ENCODE results near the gene PIGT. TPM values are rescaled to one million over a fixed set of nuclear protein-coding genes. Genes with fewer than 3 reads are reported as not detected.

The PIGT gene
- polyA plus RNA-seq, 1 of the 3 experiments (the other 2 are of a cell fraction) = 144 TPM

GRCh38 chr20:45452238-45452637 is 36.3 kb downstream of the PIGT start (continued):
- TF ChIP-seq PBX3 (IDR thresholded peaks at IDR 0.05) (no peak), ELF1 (IDR thresholded peaks at IDR 0.05) (no peak), MEF2A (IDR thresholded peaks at IDR 0.05; ENCODE audit: borderline replicate concordance, low read depth) (no peak), TCF12 (IDR thresholded peaks at IDR 0.05) (no peak)

- Histone ChIP-seq H4K20me1 (ENCODE audit: insufficient read depth) (no peaks in the 10 kb centered on the region), H3K79me2 (ENCODE audit: insufficient read depth) (no peaks in the 10 kb centered on the region), H2AFZ (ENCODE audit: low read depth) (no peak overlapping the region), H3K36me3 (replicated peaks in 1 of 2; ENCODE audit: control insufficient read depth in 1 of 2, insufficient read depth in 2 of 2, low read length in 1 of 2) (no peaks in the 10 kb centered on the region), H3K4me1 (ENCODE audit: control insufficient read depth in 1 of 2, insufficient read depth in 2 of 2, low read depth in 1 of 2, low read length in 1 of 2) (no peaks in the 10 kb centered on the region), H3K4me2 (no peak overlapping the region), H3F3A (replicated peaks; ENCODE audit: insufficient read depth) (no peaks in the 10 kb centered on the region), H3K9me3 (no peaks in the 10 kb centered on the region), H3K9me2 (no peaks in the 10 kb centered on the region), H3K27me3 (ENCODE audit: insufficient read depth) (peaks cover 17% of the 10 kb centered on the region; the same call in 1 of the 2 replicates), H3K4me3 (ENCODE audit: low read depth in 2 of 2, low read length in 1 of 2) (no peak overlapping the region), H3K27ac (ENCODE audit: low read depth in 2 of 2, low read length in 1 of 2) (no peak overlapping the region), H3K9ac (no peak overlapping the region)
- DNase-seq = no peak
- 25% methylated on average over 4 of the region's 4 CpGs for WGBS (ENCODE audit: low lambda C conversion rate)
- CTCF ChIA-PET = interaction anchor here (0.8 to 10.9 kb wide), 12 partner anchors 8 to 409 kb away, joined by 3 to 67 read pairs (median 6); no protein-coding TSS in a partner anchor
- POLR2A ChIA-PET = interaction anchor here (1.1 kb wide), 1 partner anchor 16 kb away, joined by 3 read pairs; no protein-coding TSS in a partner anchor
- TF ChIP-seq PBX3 (IDR thresholded peaks at IDR 0.05) (no peak), IRF3 (IDR thresholded peaks at IDR 0.05; ENCODE audit: low read depth, low read length) (no peak), NRF1 (IDR thresholded peaks at IDR 0.05; ENCODE audit: low read depth, low read length) (no peak), EZH2phosphoT487 (IDR thresholded peaks at IDR 0.05; ENCODE audit: borderline replicate concordance, low read depth) (no peak), ZBTB33 (IDR thresholded peaks at IDR 0.05; ENCODE audit: borderline replicate concordance, low read depth) (no peak), RCOR1 (IDR thresholded peaks at IDR 0.05; ENCODE audit: low read length) (no peak), USF2 (IDR thresholded peaks at IDR 0.05; ENCODE audit: borderline replicate concordance, low read depth, low read length) (no peak), CHD2 (IDR thresholded peaks at IDR 0.05; ENCODE audit: low read length, partially characterized antibody) (no peak), FOXJ3 (CRISPR knock-in tag; IDR thresholded peaks at IDR 0.05) (no peak), RXRA (IDR thresholded peaks at IDR 0.05; ENCODE audit: borderline replicate concordance, low read depth) (no peak), JUND (IDR thresholded peaks at IDR 0.05) (no peak), MAX (IDR thresholded peaks at IDR 0.05; ENCODE audit: low read depth) (no peak), SIN3A (IDR thresholded peaks at IDR 0.05; ENCODE audit: borderline replicate concordance, low read depth, low read length) (no peak), REST (IDR thresholded peaks at IDR 0.05; ENCODE audit: low read depth, low read length) (no peak), ELF1 (IDR thresholded peaks at IDR 0.05) (no peak), FOSL2 (IDR thresholded peaks at IDR 0.05; ENCODE audit: borderline replicate concordance, low read depth) (no peak), EP300 (IDR thresholded peaks at IDR 0.05; ENCODE audit: borderline replicate concordance in 1 of 2, low read depth in 1 of 2, low read length in 1 of 2) (no peak)
Measured at GRCh38 chr20:45452772-45453691, 37.1 kb downstream of the PIGT start.

All from SK-N-SH (cell line).